Measurements from ENCODE around the gene CCDC102A. TPM values are rescaled to one million over a fixed set of nuclear protein-coding genes. Genes with fewer than 3 reads are reported as not detected.

CCDC102A gene
- total RNA-seq, 1 donor from 2014 or later: 13.7 TPM

DNA sequence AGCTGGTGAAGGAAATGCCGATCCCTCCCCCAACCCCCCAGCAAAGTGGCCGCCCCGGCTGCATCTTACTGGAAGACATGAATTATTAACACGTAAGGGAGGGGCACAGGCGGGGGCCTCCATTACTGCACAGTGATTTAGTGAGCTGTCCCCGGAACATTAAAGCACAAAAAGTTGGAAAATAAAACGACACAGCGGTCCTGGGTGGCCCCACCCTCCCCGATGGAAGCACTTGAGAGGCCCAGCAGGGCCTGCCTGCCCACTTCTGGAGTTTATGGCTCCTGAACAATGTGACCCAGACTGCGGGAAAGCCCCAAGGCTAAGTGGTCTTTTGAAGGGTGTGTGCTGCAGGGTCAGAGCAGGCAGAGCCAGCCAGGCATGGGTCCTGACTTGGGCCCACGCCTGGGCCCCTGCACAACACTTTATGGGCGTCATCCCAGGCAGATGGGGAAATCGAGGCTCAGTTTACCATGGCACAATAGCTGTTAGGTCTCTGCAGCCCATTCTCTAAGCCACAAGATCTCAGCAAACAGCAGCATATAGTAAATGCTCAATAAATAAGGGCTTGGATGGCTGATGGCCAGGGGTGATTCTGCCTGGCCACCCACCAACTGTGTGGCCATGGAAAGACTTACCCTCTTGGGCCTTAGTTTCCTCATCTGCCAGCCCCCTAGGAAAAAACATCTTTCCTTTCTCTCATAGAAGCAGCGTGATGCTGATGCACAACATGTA, 22.8 kb downstream of the CCDC102A start:
- H3K27ac ChIP-seq: no peak overlapping the region
- DNase-seq (ENCODE audit: low spot score in 2 of 2): no peak

GRCh38 chr16:57512296-57513001, 23.9 kb downstream of the CCDC102A start:
- no peaks in the 10 kb centered on the region for H3K27me3 ChIP-seq
- TF ChIP-seq, protein P1, sequence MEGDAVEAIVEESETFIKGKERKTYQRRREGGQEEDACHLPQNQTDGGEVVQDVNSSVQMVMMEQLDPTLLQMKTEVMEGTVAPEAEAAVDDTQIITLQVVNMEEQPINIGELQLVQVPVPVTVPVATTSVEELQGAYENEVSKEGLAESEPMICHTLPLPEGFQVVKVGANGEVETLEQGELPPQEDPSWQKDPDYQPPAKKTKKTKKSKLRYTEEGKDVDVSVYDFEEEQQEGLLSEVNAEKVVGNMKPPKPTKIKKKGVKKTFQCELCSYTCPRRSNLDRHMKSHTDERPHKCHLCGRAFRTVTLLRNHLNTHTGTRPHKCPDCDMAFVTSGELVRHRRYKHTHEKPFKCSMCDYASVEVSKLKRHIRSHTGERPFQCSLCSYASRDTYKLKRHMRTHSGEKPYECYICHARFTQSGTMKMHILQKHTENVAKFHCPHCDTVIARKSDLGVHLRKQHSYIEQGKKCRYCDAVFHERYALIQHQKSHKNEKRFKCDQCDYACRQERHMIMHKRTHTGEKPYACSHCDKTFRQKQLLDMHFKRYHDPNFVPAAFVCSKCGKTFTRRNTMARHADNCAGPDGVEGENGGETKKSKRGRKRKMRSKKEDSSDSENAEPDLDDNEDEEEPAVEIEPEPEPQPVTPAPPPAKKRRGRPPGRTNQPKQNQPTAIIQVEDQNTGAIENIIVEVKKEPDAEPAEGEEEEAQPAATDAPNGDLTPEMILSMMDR (IDR thresholded peaks at IDR 0.05): no peak
- H3K36me3 ChIP-seq: peaks cover 39 to 46% of the 10 kb centered on the region in 2 donors
- H3K4me1 ChIP-seq: no peaks in the 10 kb centered on the region
- intact Hi-C loops (cut with DNase I): no loop called here
- no peak for DNase-seq (ENCODE audit: low spot score in 2 of 2)
- no peaks in the 10 kb centered on the region for H3K9me3 ChIP-seq
- no peak overlapping the region for H3K4me3 ChIP-seq
- no peak overlapping the region for H3K27ac ChIP-seq

More for the DNA sequence above, 22.8 kb downstream of the CCDC102A start:
- Histone ChIP-seq H3K4me3 (no peak overlapping the region), H3K9me3 (no peaks in the 10 kb centered on the region), H3K4me1 (no peaks in the 10 kb centered on the region), H3K27me3 (no peaks in the 10 kb centered on the region), H3K36me3 (peaks cover 49 to 56% of the 10 kb centered on the region in 2 donors)
- intact Hi-C loops (cut with DNase I): no loop called here
- TF ChIP-seq, protein P1 (IDR thresholded peaks at IDR 0.05): no peak

DNA sequence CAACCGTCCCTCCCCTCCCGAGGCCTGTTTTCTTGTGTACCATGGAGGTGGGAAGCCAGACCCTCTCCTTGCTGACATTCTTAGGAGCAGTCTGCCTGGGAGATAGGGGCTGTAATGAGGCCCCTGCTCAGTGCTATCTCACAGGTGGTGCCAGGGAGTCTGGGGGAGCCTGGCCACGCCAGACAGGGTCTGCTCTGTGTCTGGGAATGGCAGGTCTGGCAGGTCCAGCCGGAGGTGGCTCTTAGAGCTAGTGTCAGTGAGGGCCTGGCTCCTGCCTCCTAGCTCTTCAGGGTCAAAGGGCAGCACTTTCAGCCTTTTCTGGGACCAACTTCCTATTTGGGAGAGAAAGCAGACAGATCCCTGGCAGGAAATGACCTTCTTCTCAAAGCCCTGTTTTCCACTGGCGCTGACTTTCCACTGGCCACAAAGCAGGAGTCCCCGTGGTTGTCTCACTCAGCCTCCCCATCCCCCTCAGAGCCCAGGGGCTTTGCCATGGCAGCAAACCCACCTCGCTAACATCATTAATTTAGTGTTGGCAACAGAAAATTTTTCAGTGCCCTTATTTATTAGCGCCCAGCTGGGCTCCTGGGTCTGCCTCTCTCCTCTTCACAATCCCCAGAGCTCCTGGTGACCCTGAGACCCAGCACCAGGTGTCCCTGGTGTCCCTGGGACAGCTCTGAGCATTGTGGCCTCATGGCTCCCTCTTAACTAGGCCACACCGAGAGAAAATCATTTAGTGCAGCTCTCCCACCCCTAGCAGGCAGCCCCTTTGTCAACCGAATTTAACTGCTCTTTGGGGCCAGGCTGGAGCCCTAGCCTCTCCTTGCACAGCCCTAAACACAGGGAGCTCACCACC, 26.1 kb downstream of the CCDC102A start:
- intact Hi-C loops (cut with DNase I): no loop called here
- Histone ChIP-seq H3K9me3 (no peaks in the 10 kb centered on the region), H3K36me3 (peaks cover 21 to 31% of the 10 kb centered on the region in 2 donors), H3K4me1 (no peaks in the 10 kb centered on the region), H3K4me3 (no peak overlapping the region), H3K27me3 (no peaks in the 10 kb centered on the region), H3K27ac (no peak overlapping the region)
- TF ChIP-seq, protein P1 (IDR thresholded peaks at IDR 0.05): no peak
- DNase-seq (ENCODE audit: low spot score in 2 of 2): no peak

GRCh38 chr16:57509231-57509923, 27.0 kb downstream of the CCDC102A start:
- Histone ChIP-seq H3K36me3 (peaks cover 13 to 22% of the 10 kb centered on the region in 2 donors), H3K27me3 (no peaks in the 10 kb centered on the region), H3K27ac (no peak overlapping the region), H3K9me3 (no peaks in the 10 kb centered on the region), H3K4me1 (no peaks in the 10 kb centered on the region), H3K4me3 (no peak overlapping the region)
- TF ChIP-seq, protein P1 (IDR thresholded peaks at IDR 0.05): no peak
- DNase-seq (ENCODE audit: low spot score in 2 of 2): no peak
- intact Hi-C loops (cut with DNase I): no loop called here

- Histone ChIP-seq H3K27me3 (no peaks in the 10 kb centered on the region), H3K9me3 (no peaks in the 10 kb centered on the region), H3K4me3 (no peak overlapping the region), H3K4me1 (no peaks in the 10 kb centered on the region), H3K27ac (no peak overlapping the region), H3K36me3 (peaks cover 9 to 11% of the 10 kb centered on the region in 2 donors)
- TF ChIP-seq, protein P1 (IDR thresholded peaks at IDR 0.05): no peak
- DNase-seq (ENCODE audit: low spot score in 2 of 2): no peak
- intact Hi-C loops (cut with DNase I): no loop called here
Observed at GRCh38 chr16:57508035-57508425, 28.3 kb downstream of the CCDC102A start.
